Epithelial cell of prostate (primary cell): ENCODE results near the gene F9.

Experiments used
- DNase-seq: peaks from one replicate; pipeline ENCODE4 v3.0.0-alpha.2; 2011; ENCODE audit warnings: low read depth, low spot score
- H3K27ac ChIP-seq: fragments of 450-650 bp; 2 replicates; pipeline ENCODE4 v1.5.1; 2017; ENCODE audit warnings: mild to moderate bottlenecking

F9 gene

GRCh38 chrX:139585613-139586012 lies 55.1 kb downstream of the F9 start:
- DNase-seq, result no peak
- H3K27ac ChIP-seq, result no peak overlapping the region

- no peak overlapping the region for H3K27ac ChIP-seq
- no peak for DNase-seq
Observed at GRCh38 chrX:139596068-139596467, 65.5 kb downstream of the F9 start.

- no peak overlapping the region for H3K27ac ChIP-seq
- DNase-seq, result no peak
Observed at GRCh38 chrX:139600105-139600504, 69.6 kb downstream of the F9 start.
